NT2/D1 (cell line): ENCODE measurements around the gene ZDHHC24.
"Not testable (repeated sequence)": the region's sequence is repeated elsewhere in the genome, so short reads cannot be mapped to it uniquely, and the experiment has no call there.

Experiments
- DNase-seq: peaks from one replicate; pipeline ENCODE4 v3.0.0-alpha.2; 2011; ENCODE audit warnings: low read depth, low spot score
- H3K27me3 ChIP-seq: 2 replicates; pipeline ENCODE4 v1.6.0; 2011; ENCODE audit warnings: mild to moderate bottlenecking; ENCODE audit not compliant: insufficient read length, insufficient read depth
- H3K36me3 ChIP-seq: 2 replicates; pipeline ENCODE4 v1.6.1; 2011; ENCODE audit warnings: mild to moderate bottlenecking, low read length, mixed read lengths; ENCODE audit not compliant: insufficient read depth, insufficient read length
- H3K4me1 ChIP-seq: 2 replicates; pipeline ENCODE4 v1.5.1; 2011; ENCODE audit not compliant: insufficient read depth, insufficient read length
- H3K4me3 ChIP-seq: 2 replicates; pipeline ENCODE4 v1.5.1; 2011; ENCODE audit warnings: low read depth; ENCODE audit not compliant: insufficient read length
- H3K9ac ChIP-seq: 2 replicates; pipeline ENCODE4 v1.6.0; 2011; ENCODE audit warnings: low read depth; ENCODE audit not compliant: insufficient read length
- H3K9me3 ChIP-seq: 2 replicates; pipeline ENCODE4 v1.5.1; 2011; ENCODE audit warnings: mild to moderate bottlenecking, low read length; ENCODE audit not compliant: insufficient read depth
- SUZ12 ChIP-seq: IDR thresholded peaks from 2 replicates; pipeline ENCODE4 v1.6.1; 2011; ENCODE audit not compliant: insufficient read length, insufficient read depth; ENCODE audit errors: extremely low read depth
- YY1 ChIP-seq: IDR thresholded peaks from 2 replicates; pipeline ENCODE4 v1.6.1; 2011; ENCODE audit not compliant: insufficient read length, insufficient read depth
- ZNF274 ChIP-seq: IDR thresholded peaks from 2 replicates; pipeline ENCODE4 v1.6.1; 2011; ENCODE audit warnings: mild to moderate bottlenecking, low read depth, low read length

ZDHHC24 gene

DNA sequence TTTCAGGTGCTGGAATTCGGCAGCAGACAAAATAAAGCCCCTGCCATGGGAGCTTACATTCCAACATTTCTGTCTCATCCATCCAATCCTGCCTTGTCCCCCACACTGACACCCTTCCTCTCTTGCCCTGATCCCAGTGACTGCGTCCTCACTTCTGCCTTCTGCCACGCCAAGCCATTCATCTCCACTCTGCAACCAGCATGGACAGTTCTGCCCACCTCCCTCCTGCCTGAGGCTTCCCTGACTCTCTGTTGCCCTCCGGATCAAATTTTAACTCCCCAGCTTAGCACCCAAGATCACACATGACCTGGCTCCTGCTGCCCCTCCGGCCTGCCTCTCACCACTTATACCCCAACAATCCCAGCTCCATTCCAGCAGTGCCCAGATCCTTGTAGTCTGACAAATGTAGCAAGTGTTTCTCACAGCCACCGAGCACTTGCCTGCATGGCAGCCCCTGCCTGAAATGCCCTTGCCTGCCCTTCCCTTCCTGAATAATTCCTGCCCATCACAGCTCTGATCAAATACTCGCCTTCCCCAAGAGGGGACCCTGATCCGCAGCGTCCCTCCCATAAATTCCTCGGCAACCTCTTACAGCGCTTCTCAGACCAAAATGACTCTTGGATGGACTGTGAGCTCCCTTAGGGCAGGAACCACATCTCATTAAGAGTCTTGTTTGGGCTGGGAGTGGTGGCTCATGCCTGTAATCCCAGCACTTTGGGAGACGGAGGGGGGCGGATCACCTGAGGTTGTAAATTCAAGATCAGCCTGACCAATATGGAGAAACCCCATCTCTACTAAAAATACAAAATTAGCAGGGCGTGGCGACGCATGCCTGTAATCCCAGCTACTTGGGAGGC is 3.2 kb upstream of the ZDHHC24 start:
- Histone ChIP-seq H3K9me3 (no peaks in the 10 kb centered on the region), H3K36me3 (no peaks in the 10 kb centered on the region), H3K4me3 (no peak overlapping the region), H3K27me3 (no peaks in the 10 kb centered on the region), H3K4me1 (peaks cover 7% of the 10 kb centered on the region), H3K9ac (no peak overlapping the region)
- TF ChIP-seq ZNF274 (no peak), YY1 (no peak), SUZ12 (no peak)
- no peak for DNase-seq

DNA sequence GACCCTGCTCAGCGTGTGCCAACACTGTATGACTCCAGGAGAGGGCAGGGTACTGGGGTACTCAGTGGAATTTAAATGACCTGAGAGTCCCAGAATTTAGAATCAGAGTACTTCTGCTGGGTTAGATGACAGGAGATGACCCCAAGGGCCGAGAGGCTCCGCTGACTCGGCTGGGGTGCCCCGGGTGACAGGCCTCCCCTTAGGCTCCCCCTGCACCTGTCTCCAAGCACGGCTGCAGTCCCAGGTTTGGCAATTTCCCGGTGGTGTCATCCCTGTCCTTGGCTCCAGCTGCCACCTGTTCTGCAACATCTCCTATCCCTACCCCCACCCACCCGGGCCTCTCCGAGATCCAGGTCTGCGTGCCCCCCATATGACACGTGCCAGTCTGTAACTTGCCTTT is 2.2 kb upstream of the ZDHHC24 start:
- Histone ChIP-seq H3K27me3 (no peaks in the 10 kb centered on the region), H3K4me3 (no peak overlapping the region), H3K9me3 (no peaks in the 10 kb centered on the region), H3K9ac (no peak overlapping the region), H3K4me1 (peaks cover 11% of the 10 kb centered on the region), H3K36me3 (peaks cover under 1% of the 10 kb centered on the region)
- TF ChIP-seq SUZ12 (no peak), ZNF274 (no peak), YY1 (no peak)
- no peak for DNase-seq

DNA sequence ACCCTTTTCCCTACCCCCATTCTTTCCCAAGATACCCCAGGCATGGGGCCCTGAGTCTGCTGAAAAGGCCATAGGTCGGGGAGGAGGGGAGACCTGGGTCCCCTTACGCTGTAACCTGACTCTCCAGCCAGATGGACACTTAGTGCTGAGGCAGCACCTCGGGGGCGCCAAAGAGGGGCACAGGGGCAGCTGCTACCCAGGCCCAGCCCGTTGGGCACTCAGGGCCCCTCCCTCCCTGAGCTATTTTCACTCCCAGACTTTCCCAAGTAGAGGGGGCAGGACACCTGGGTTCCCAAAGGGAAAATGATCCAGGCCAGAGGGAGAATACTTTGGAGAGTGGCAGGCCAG is 1.8 kb upstream of the ZDHHC24 start:
- TF ChIP-seq SUZ12 (no peak), YY1 (no peak), ZNF274 (no peak)
- Histone ChIP-seq H3K27me3 (no peaks in the 10 kb centered on the region), H3K9me3 (no peaks in the 10 kb centered on the region), H3K4me1 (peaks cover 13% of the 10 kb centered on the region), H3K36me3 (peaks cover 5% of the 10 kb centered on the region), H3K4me3 (no peak overlapping the region), H3K9ac (no peak overlapping the region)
- no peak for DNase-seq

DNA sequence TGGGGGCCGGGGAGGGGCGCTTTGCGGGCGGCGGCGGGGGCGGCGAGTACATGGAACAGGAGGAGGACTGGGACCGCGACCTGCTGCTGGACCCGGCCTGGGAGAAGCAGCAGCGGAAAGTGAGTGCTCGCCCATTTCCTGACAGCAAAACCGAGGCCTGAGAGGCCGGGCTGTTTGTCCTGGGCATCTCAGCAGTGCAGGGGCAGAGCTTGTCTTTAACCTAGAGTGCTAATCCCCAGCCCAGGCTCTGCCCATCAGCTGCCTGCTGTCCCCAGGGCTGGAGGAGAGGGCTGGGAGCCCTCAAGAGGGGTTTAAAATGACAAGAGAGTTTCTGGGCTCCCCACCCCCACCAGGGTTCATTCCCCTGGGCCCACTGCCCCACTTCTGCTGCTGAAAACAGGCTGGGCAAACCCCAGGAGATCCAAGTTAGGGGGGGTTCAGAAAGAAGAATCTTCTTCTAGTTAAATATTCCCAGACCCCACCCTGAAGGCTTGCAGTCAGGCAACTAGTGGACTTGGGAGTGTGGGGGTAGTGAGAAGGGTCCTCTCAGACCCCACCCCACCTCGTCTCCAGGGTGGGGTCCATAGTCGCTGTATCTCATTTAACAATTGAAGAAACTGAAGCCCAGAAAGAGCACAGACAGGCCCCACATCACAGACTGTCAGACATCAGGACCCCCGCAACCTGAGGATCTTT is 1.3 kb upstream of the ZDHHC24 start:
- peaks cover 10% of the 10 kb centered on the region for H3K36me3 ChIP-seq
- H3K9ac ChIP-seq: peak overlapping the region; percentile 1
- H3K27me3 ChIP-seq: no peaks in the 10 kb centered on the region
- H3K4me1 ChIP-seq: peaks cover 17% of the 10 kb centered on the region
- H3K4me3 ChIP-seq: no peak overlapping the region
- DNase-seq: no peak
- TF ChIP-seq YY1 (no peak), SUZ12 (no peak), ZNF274 (no peak)
- no peaks in the 10 kb centered on the region for H3K9me3 ChIP-seq

DNA sequence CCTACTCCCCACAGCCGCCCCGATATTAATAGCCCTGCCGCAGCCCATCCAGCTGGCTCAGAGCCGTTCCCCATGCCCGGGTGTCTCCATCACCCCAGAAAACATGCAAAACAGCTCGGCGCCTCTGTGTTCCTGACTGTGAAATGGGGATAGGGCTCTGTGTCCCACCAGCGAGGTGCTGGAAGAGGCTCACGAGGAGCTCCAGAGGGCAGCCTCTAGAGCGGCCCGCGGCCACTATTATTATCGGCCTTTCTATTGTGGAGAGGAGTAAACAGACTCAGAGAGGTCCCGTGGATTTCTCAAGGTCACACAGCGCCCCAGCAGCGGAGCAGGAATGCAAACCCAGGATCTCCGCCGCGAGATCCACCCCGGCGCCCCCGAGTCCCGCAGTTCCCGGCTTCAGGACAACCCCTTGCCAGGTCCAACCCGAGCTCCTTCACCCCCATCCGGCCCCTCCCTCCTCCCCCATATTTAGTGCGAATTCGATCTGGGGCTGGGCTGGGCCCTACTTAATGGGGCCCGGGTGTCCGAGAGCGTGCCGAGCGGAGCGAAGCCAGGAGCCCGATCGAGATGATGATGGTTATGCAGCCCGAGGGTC is 619 bp upstream of the ZDHHC24 start, which contains the start of gene ACTN3:
ACTN3 (plus strand) TSS at position 536 of the 598 bp plus-strand sequence; CDS start at position 571, 35 bp downstream.
- Histone ChIP-seq H3K4me3 (peak within 1 kb of the TSS; percentile 89), H3K9me3 (no peaks in the 10 kb centered on the region), H3K27me3 (no peaks in the 10 kb centered on the region), H3K4me1 (peaks cover 23% of the 10 kb centered on the region), H3K36me3 (peaks cover 16% of the 10 kb centered on the region), H3K9ac (peak within 1 kb of the TSS; percentile 92)
- no peak for DNase-seq
- TF ChIP-seq ZNF274 (no peak), YY1 (no peak), SUZ12 (no peak)

DNA sequence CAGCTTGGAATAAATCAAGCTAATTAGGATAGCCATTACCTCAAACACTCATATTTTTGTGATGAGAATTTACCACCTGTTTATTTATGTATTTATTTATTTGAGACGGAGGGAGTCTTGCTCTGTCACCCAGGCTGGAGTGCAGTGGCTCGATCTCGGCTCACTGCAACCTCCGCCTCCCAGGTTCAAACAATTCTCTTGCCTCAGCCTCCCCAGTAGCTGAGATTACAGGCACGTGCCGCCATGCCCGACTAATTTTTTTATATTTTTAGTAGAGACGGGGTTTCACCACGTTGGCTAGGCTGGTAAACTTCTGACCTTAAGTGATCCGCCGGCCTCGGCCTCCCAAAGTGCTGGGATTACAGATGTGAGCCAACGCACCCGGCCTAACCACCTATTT is 896 bp downstream of the ZDHHC24 start:
- not testable (repeated sequence) for H3K27me3 ChIP-seq, H3K9me3 ChIP-seq, DNase-seq
- Histone ChIP-seq H3K4me1 (peaks cover 18% of the 10 kb centered on the region), H3K36me3 (peaks cover 19% of the 10 kb centered on the region), H3K4me3 (peak overlapping the region; percentile 89), H3K9ac (peak overlapping the region; percentile 92)

DNA sequence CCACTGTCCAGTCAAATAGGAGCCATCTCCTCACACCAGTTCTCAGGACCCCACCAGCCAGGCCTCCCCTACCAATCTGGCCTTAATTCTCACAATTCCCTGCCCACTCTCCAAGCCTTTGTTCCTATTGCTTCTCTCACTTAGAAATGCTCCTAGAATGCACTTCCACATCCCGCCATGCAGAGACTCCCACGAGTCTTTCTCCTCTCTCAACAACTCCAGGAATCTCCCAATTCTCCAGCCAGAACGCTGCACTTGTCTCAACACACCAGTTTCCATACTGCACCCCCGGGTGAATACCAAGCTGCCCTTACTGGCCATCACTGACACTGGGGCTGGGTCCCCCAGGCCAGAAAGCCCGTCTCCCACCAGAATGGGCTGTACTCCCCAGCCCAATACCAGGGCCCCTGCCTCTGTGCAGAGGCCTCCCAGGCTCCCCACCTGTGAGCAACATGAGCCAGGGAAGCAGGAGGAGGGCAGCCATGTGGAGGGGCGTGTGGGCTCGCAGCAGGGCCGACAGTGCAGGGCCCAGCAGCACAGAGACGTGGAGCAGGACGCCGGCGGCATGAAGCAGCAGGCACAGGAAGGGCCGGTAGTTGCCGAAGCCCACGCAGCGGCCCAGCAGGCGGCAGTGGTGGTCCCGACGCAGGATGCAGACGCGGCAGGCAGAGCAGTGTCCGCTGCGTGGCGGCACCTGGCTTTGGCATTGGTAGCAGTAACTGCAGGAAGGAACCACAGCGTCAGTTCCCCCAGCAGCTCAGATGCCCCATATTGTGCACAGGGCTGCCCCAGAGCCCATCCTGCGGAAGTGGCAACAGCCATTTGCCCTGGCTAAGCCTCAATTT is 2.4 kb downstream of the ZDHHC24 start:
- DNase-seq: no peak
- peak overlapping the region; percentile 29 for H3K9ac ChIP-seq
- no peak overlapping the region for H3K4me3 ChIP-seq
- no peaks in the 10 kb centered on the region for H3K9me3 ChIP-seq
- H3K4me1 ChIP-seq: peaks cover 29% of the 10 kb centered on the region
- TF ChIP-seq YY1 (no peak), ZNF274 (no peak), SUZ12 (no peak)
- H3K36me3 ChIP-seq: peaks cover 25% of the 10 kb centered on the region
- no peaks in the 10 kb centered on the region for H3K27me3 ChIP-seq
